Effector memory CD4-positive, alpha-beta T cell (primary cell): ENCODE data around the gene NCAM1.
"Not testable (repeated sequence)": the region's sequence is repeated elsewhere in the genome, so short reads cannot be mapped to it uniquely, and the experiment has no call there.

Experiments used
- DNase-seq, 3 donors: peaks; one replicate each; pipeline ENCODE4 v3.0.0-alpha.2; 2020
- H3K27ac ChIP-seq: 2 replicates; pipeline ENCODE4 v1.7.0; 2013; ENCODE audit warnings: mild to moderate bottlenecking, low read length, moderate library complexity; ENCODE audit not compliant: insufficient read depth, poor library complexity, severe bottlenecking
- H3K27me3 ChIP-seq: replicated peaks from 2 replicates; pipeline ENCODE4 v1.7.0; 2013; ENCODE audit warnings: mild to moderate bottlenecking, low read length; ENCODE audit not compliant: insufficient read depth, control insufficient read depth, poor library complexity, severe bottlenecking
- H3K36me3 ChIP-seq: 2 replicates; pipeline ENCODE4 v1.7.0; 2013; ENCODE audit warnings: mild to moderate bottlenecking, low read length, moderate library complexity; ENCODE audit not compliant: control insufficient read depth, insufficient read depth
- H3K4me1 ChIP-seq: 2 replicates; pipeline ENCODE4 v1.7.0; 2013; ENCODE audit warnings: low read length, mild to moderate bottlenecking; ENCODE audit not compliant: control insufficient read depth, insufficient read depth, poor library complexity, severe bottlenecking
- H3K4me3 ChIP-seq: 2 replicates; pipeline ENCODE4 v1.7.0; 2013; ENCODE audit warnings: low read length, low read depth, mild to moderate bottlenecking; ENCODE audit not compliant: insufficient read depth, poor library complexity, severe bottlenecking
- H3K9me3 ChIP-seq: 2 replicates; pipeline ENCODE4 v1.7.0; 2013; ENCODE audit warnings: mild to moderate bottlenecking, low read length, moderate library complexity; ENCODE audit not compliant: control insufficient read depth
- total RNA-seq, 3 donors: gene quantifications; one replicate each; lab custom pipeline; 2026; lab: John Stamatoyannopoulos, UW

The NCAM1 gene
- 0.35 to 10.1 (median 1.5) reads per million in 3 donors for total RNA-seq

DNA sequence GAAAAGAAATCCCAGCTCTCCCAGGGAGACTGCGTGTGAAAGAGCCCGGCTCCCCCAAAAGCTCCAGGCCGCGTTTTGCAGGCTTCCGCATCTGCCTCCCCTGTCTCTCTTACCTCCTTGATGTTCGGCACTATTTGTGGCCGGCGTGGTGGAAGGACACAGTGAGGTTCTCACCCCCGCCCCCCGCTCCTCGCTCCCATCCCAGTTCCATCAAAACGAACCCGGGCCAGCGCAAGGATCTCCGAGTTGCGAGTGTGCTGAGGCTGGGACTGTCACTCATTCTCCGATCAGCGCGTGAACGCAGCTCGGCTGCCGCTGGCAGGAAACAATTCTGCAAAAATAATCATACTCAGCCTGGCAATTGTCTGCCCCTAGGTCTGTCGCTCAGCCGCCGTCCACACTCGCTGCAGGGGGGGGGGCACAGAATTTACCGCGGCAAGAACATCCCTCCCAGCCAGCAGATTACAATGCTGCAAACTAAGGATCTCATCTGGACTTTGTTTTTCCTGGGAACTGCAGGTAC is at the start of gene NCAM1:
Gene NCAM1, plus strand, starts transcription at position 275 of the 523 bp plus-strand sequence.
- Histone ChIP-seq H3K36me3 (no peaks in the 10 kb centered on the region), H3K9me3 (no peaks in the 10 kb centered on the region), H3K27ac (no peak within 1 kb of the TSS), H3K4me3 (peak within 1 kb of the TSS; percentile 40), H3K4me1 (peaks cover 9% of the 10 kb centered on the region), H3K27me3 (peaks cover 25% of the 10 kb centered on the region)
- no peak for DNase-seq

DNA sequence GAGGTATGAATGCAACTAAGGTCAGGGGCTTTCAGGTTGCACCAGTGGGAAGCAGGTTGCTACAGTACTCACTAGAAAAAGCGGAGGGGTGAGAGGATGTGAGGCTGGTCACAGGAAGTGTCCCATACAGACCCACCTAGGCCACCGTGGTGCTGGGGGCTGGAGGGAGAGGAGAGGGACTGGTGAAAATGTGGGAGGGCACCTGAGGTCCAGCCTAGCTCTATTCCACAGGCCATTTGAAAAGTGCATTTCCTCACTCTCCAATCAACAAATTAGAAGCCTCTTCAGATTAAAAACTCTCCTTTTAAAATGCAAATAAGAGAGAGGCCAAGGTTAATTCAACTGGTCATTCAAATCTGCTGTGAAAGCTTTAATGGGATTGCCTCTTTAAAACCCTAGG is 38.6 kb upstream of the NCAM1 start:
- Histone ChIP-seq H3K36me3 (no peaks in the 10 kb centered on the region), H3K9me3 (no peaks in the 10 kb centered on the region), H3K27ac (no peak overlapping the region), H3K27me3 (no peaks in the 10 kb centered on the region), H3K4me1 (no peaks in the 10 kb centered on the region), H3K4me3 (no peak overlapping the region)
- DNase-seq, result no peak

DNA sequence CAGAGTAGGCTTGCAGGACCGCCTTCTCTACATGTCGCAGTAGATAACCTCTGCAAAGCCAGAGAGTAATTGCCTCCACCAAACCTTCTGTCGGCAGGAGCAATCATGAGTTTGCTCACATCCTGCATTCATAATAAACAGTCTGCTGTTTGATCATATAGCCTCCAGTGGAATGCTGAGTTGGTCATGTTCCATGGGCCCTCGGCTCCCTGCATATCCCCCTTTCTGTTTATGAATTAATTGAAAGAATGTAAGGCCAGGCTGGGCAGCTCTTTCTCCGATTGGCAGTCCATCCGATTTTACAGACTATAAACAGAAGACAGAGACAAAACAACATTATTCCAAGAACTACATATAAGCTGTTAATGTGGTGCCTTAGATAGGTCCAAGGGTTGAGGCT is 36.4 kb upstream of the NCAM1 start:
- H3K4me3 ChIP-seq, H3K36me3 ChIP-seq, H3K27ac ChIP-seq, H3K27me3 ChIP-seq, H3K4me1 ChIP-seq, DNase-seq, H3K9me3 ChIP-seq: not testable (repeated sequence)

DNA sequence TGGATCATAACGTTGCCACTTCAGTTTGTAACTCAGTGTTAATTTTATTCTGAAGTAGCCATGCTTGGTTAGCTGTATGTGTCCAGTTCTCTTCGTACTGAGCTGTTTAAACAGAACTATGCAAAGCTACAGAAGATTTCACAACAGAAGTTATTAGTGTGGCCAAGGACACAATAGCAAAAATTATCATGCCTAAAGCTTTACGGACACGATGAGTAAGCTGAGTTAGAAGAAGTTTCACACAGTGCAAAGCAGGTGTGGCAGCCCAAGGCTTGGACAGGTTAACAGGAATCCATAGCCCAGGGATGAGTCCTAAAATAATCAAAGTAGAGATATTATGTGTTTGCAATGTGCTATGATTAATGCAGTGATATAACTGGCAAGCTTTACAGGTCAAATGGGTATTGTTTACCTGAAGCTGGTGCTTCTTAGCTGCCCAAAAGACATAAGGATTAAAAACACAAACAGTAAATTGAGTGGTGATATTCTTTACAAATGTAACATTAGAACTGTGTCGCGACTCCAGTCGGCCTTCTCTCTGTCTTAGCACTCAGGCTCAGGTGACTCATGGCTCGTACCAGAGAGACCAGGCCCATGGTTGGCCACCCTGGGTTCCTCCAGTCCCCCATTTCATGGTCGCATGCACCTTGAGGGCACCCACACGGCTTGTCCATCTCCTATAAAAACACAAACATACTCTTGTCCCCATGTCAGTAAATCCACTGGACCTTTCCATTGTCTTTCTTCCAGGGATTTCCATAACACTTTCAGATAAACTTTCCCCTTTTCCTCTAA is 35.5 kb upstream of the NCAM1 start:
- H3K4me3 ChIP-seq, result no peak overlapping the region
- H3K27me3 ChIP-seq, result no peaks in the 10 kb centered on the region
- H3K9me3 ChIP-seq, result no peaks in the 10 kb centered on the region
- H3K27ac ChIP-seq, result no peak overlapping the region
- no peak for DNase-seq
- no peaks in the 10 kb centered on the region for H3K36me3 ChIP-seq
- H3K4me1 ChIP-seq, result no peaks in the 10 kb centered on the region

DNA sequence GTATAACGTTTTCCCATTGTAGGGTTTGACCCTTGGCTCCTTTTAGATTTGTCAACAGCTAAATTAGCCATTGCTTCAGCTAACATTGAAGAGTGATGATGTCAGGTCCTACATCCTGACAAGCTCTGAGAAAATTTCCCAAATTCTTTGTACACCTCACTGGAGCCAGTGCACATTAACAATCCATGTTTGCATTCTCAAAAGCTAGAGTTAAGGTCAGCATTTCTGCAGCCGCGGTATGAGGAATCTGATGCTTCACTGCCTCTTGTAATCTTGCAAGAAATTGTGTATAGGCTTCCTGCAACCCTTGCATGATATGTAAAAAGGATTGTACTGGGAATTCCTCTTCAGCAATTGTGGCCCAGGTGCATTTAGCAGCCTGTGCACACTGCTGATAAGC is 33.1 kb upstream of the NCAM1 start:
- Histone ChIP-seq H3K27me3 (no peaks in the 10 kb centered on the region), H3K4me1 (no peaks in the 10 kb centered on the region), H3K27ac (no peak overlapping the region), H3K9me3 (no peaks in the 10 kb centered on the region), H3K4me3 (no peak overlapping the region), H3K36me3 (no peaks in the 10 kb centered on the region)
- DNase-seq, result no peak

DNA sequence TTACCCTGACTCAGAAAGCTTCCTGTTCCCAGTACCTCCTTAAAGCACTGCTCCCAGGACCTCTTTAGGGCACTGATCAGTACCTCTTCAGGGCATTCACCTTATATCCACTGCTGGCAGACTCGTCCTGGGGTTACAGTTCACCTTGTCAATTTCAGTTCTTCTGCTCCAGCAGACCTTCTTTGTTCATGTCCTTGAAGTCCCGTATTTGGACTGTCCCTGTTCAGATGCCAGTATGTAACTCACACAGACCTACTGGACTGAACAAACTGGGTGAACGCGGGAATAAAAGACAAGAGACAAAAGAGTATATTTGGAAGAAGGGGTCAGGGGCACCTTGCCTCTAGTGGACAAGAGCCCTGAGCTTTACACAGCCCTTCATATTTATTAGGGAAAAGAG is 31.8 kb upstream of the NCAM1 start:
- DNase-seq, result no peak
- no peaks in the 10 kb centered on the region for H3K9me3 ChIP-seq
- no peak overlapping the region for H3K4me3 ChIP-seq
- no peaks in the 10 kb centered on the region for H3K4me1 ChIP-seq
- H3K27ac ChIP-seq, result no peak overlapping the region
- no peaks in the 10 kb centered on the region for H3K27me3 ChIP-seq
- H3K36me3 ChIP-seq, result no peaks in the 10 kb centered on the region

DNA sequence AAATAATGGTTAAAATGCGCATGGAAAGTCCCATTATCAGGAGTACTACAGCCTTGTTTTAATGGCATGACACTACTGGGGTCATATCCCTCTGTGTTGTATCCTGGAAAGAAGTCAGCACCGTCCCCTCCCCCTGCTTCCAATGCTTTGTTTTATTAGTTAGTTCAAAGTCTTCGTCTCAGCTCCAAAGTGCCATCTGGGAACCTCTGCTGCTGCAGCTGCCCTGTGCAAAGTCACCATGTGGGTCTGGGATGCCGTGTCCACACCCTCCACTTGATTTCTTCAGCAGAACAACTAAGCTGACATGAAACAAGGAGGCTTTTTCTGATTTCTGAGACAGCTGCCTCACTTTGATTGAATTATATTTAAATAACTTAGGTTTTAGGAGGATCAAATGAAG is 29.5 kb upstream of the NCAM1 start:
- Histone ChIP-seq H3K4me3 (no peak overlapping the region), H3K27me3 (no peaks in the 10 kb centered on the region), H3K36me3 (no peaks in the 10 kb centered on the region), H3K4me1 (no peaks in the 10 kb centered on the region), H3K9me3 (no peaks in the 10 kb centered on the region), H3K27ac (no peak overlapping the region)
- DNase-seq, result no peak

DNA sequence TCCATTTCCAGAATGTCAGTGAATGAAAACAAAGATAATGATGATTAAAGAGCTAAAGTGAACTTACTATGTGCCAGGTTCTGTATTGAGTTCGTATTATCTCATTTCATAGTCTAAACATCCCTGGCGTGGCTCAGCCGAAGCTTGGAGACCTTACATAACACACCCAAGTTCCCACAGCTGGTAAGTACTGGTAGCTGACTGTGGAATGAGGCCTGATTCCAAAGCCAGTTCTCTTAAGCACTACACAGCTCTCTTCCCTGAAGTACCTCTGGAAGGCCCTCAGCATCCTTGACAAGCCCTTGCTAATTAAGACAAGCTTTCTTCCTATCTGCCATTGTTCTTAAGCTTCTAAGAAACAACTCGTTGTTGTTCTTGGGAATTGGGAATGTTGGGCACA is 28.6 kb upstream of the NCAM1 start:
- Histone ChIP-seq H3K4me1 (no peaks in the 10 kb centered on the region), H3K27ac (no peak overlapping the region), H3K27me3 (no peaks in the 10 kb centered on the region), H3K9me3 (no peaks in the 10 kb centered on the region), H3K36me3 (no peaks in the 10 kb centered on the region), H3K4me3 (no peak overlapping the region)
- no peak for DNase-seq

DNA sequence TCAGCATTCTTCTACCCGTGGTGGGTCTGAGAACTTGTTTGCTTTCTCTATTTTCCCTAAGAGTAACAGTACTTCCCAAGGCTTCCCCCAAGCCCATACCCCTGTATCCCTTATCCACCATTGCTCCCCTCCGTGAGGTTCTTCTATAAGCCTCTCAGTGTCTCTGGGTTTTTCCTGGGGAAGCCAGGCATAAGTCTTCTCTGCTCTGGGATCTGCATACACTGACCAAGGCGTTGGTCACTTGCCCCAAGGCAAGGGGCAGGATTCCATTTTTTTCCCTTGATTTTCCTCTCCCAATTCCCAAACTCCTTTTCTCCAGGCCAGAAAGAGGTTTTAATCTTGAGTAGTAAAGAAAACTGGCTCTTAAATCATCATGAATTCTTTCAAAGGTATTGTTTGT is 27.2 kb upstream of the NCAM1 start:
- Histone ChIP-seq H3K4me1 (no peaks in the 10 kb centered on the region), H3K36me3 (no peaks in the 10 kb centered on the region), H3K27me3 (no peaks in the 10 kb centered on the region), H3K4me3 (no peak overlapping the region), H3K27ac (no peak overlapping the region), H3K9me3 (no peaks in the 10 kb centered on the region)
- no peak for DNase-seq

DNA sequence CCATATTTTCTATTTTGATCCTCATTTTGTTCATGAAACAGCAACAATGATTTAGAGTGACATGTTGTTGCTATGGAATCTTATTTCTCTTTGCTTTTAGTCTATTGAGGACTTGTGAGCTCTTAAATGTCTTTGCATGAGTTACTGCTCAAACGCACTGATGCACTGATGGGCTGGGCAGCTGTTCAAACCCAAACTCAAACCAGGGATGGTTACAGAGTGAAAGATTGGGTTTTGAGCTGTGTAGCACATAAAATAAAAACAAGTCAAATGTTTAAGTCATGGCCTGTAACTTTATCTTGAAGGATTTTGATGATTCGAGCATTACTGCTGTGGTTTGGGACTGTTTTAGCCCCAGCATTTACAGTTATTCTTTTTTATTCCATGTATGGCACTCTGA is 20.1 kb upstream of the NCAM1 start:
- H3K36me3 ChIP-seq, result no peaks in the 10 kb centered on the region
- H3K27ac ChIP-seq, result no peak overlapping the region
- no peak overlapping the region for H3K4me3 ChIP-seq
- H3K27me3 ChIP-seq, result no peaks in the 10 kb centered on the region
- no peak for DNase-seq
- no peaks in the 10 kb centered on the region for H3K4me1 ChIP-seq
- H3K9me3 ChIP-seq, result no peaks in the 10 kb centered on the region
